SK-N-SH (cell line): Measurements from ENCODE around the gene GALNT14. TPM values are rescaled to one million over a fixed set of nuclear protein-coding genes. Genes with fewer than 3 reads are reported as not detected.

ENCODE experiments used
- CTCF ChIA-PET: fragments of 300-600, 350-600 bp; formaldehyde crosslinking; extraction: SDS; loops from one replicate; lab custom pipeline; 2021; lab: Yijun Ruan, JAX
- POLR2A ChIA-PET: fragments of 350-600 bp; sonication (Branson Sonifier 250); formaldehyde crosslinking; extraction: SDS; loops from one replicate; lab custom pipeline; 2020; ENCODE audit warnings: antibody characterized with exemption, inconsistent platforms; lab: Yijun Ruan, JAX
- DNase-seq: peaks from one replicate; pipeline ENCODE4 v3.0.0; 2012
- H2AFZ ChIP-seq: fragments of 200-600 bp; sonication (generic); 2 replicates; pipeline ENCODE4 v1.8.1; 2016; ENCODE audit warnings: antibody characterized with exemption, mild to moderate bottlenecking, low read depth
- H3F3A ChIP-seq: fragments of 200-600 bp; sonication (generic); replicated peaks from 2 replicates; pipeline ENCODE3; 2016; ENCODE audit warnings: antibody characterized with exemption, mild to moderate bottlenecking; ENCODE audit not compliant: insufficient read depth
- H3K27ac ChIP-seq, 2 experiments: fragments of 200-500 bp in 1 of 2; fragments of 200-600 bp in 1 of 2; sonication (Bioruptor generic) in 1 of 2; sonication (generic), shearing (Covaris generic) in 1 of 2; 2 replicates each; pipeline versions ENCODE4 v1.5.1 to v1.6.1; 2014 to 2016; ENCODE audit warnings: low read depth in 2 of 2, inconsistent platforms in 1 of 2, low read length in 1 of 2, mild to moderate bottlenecking in 1 of 2, mixed read lengths in 1 of 2
- H3K27me3 ChIP-seq: fragments of 200-600 bp; sonication (generic), shearing (Covaris generic); 2 replicates; pipeline ENCODE4 v1.6.1; 2016; ENCODE audit warnings: mixed run types; ENCODE audit not compliant: insufficient read depth
- H3K36me3 ChIP-seq, 2 experiments: fragments of 200-500 bp in 1 of 2; fragments of 200-600 bp in 1 of 2; sonication (Bioruptor generic) in 1 of 2; sonication (generic) in 1 of 2; replicated peaks in 1 of 2; 2 replicates each; pipeline versions ENCODE3 to v1.5.1; 2014 to 2016; ENCODE audit warnings: low read length in 1 of 2, mild to moderate bottlenecking in 1 of 2; ENCODE audit not compliant: insufficient read depth in 2 of 2, control insufficient read depth in 1 of 2
- H3K4me1 ChIP-seq, 2 experiments: fragments of 200-500 bp in 1 of 2; fragments of 200-600 bp in 1 of 2; sonication (Bioruptor generic) in 1 of 2; sonication (generic), shearing (Covaris generic) in 1 of 2; 2 replicates each; pipeline versions ENCODE4 v1.5.1 to v1.6.1; 2014 to 2016; ENCODE audit warnings: low read depth in 1 of 2, low read length in 1 of 2, mixed run types in 1 of 2; ENCODE audit not compliant: insufficient read depth in 2 of 2, control insufficient read depth in 1 of 2
- H3K4me2 ChIP-seq: fragments of 200-600 bp; sonication (generic), shearing (Covaris generic); 2 replicates; pipeline ENCODE4 v1.6.1; 2017; ENCODE audit warnings: mixed run types
- H3K4me3 ChIP-seq, 2 experiments: fragments of 200-500 bp in 1 of 2; fragments of 200-600 bp in 1 of 2; sonication (Bioruptor generic) in 1 of 2; sonication (generic), shearing (Covaris generic) in 1 of 2; 2 replicates each; pipeline versions ENCODE4 v1.5.1 to v1.8.1; 2014 to 2016; ENCODE audit warnings: low read depth in 2 of 2, inconsistent platforms in 1 of 2, low read length in 1 of 2, mild to moderate bottlenecking in 1 of 2, mixed read lengths in 1 of 2, moderate library complexity in 1 of 2
- H3K79me2 ChIP-seq: fragments of 200-600 bp; sonication (generic); 2 replicates; pipeline ENCODE4 v1.8.1; 2017; ENCODE audit warnings: mild to moderate bottlenecking; ENCODE audit not compliant: insufficient read depth
- H3K9ac ChIP-seq: fragments of 200-600 bp; sonication (generic); 2 replicates; pipeline ENCODE4 v1.6.1; 2017; ENCODE audit warnings: mixed run types
- H3K9me2 ChIP-seq: fragments of 200-600 bp; sonication (generic); 2 replicates; pipeline ENCODE4 v1.6.1; 2017; ENCODE audit warnings: mixed run types
- H3K9me3 ChIP-seq: fragments of 200-600 bp; sonication (generic); 2 replicates; pipeline ENCODE4 v1.6.1; 2017; ENCODE audit warnings: mixed run types, mild to moderate bottlenecking, moderate library complexity
- H4K20me1 ChIP-seq: fragments of 200-600 bp; sonication (generic); 2 replicates; pipeline ENCODE4 v1.6.1; 2017; ENCODE audit warnings: mild to moderate bottlenecking, mixed run types; ENCODE audit not compliant: insufficient read depth
- EZH2phosphoT487 ChIP-seq: fragments of 200-600 bp; sonication (generic); IDR thresholded peaks from 2 replicates; pipeline ENCODE4 v1.6.1; 2017; ENCODE audit warnings: low read depth, mixed run types, mild to moderate bottlenecking, antibody characterized with exemption, moderate library complexity, borderline replicate concordance
- FOSL2 ChIP-seq: IDR thresholded peaks from 2 replicates; pipeline ENCODE4 v1.4.0; 2012; ENCODE audit warnings: low read depth, mild to moderate bottlenecking, moderate library complexity, borderline replicate concordance
- FOXM1 ChIP-seq: IDR thresholded peaks from 2 replicates; pipeline ENCODE4 v1.4.0; 2012; ENCODE audit warnings: low read depth, mild to moderate bottlenecking
- GABPA ChIP-seq: IDR thresholded peaks from 2 replicates; pipeline ENCODE4 v1.4.0; 2012; ENCODE audit warnings: low read depth, mild to moderate bottlenecking
- GATA2 ChIP-seq: sonication (generic); formaldehyde crosslinking; IDR thresholded peaks from 2 replicates; pipeline ENCODE4 v1.5.0; 2020; ENCODE audit warnings: mild to moderate bottlenecking, missing genetic modification reagents
- MEF2A ChIP-seq: IDR thresholded peaks from 2 replicates; pipeline ENCODE4 v1.4.0; 2012; ENCODE audit warnings: low read depth, borderline replicate concordance
- PBX3 ChIP-seq: IDR thresholded peaks from 2 replicates; pipeline ENCODE4; 2012
- RCOR1 ChIP-seq: fragments of 150-350 bp; IDR thresholded peaks from 2 replicates; pipeline ENCODE4 v1.6.1; 2017; ENCODE audit warnings: antibody characterized with exemption, low read length
- REST ChIP-seq: IDR thresholded peaks from 2 replicates; pipeline ENCODE4 v1.6.1; 2012; ENCODE audit warnings: mild to moderate bottlenecking, low read depth, low read length, moderate library complexity
- RXRA ChIP-seq: IDR thresholded peaks from 2 replicates; pipeline ENCODE4 v1.4.0; 2012; ENCODE audit warnings: low read depth, mild to moderate bottlenecking, borderline replicate concordance
- TEAD4 ChIP-seq: IDR thresholded peaks from 2 replicates; pipeline ENCODE4 v1.4.0; 2012; ENCODE audit warnings: mild to moderate bottlenecking, borderline replicate concordance; ENCODE audit not compliant: insufficient read depth
- YY1 ChIP-seq: IDR thresholded peaks from 2 replicates; pipeline ENCODE4 v1.4.0; 2012; ENCODE audit warnings: low read depth, mild to moderate bottlenecking
- WGBS: methylation state at CpG from one replicate; pipeline ENCODE4 v1.1.6; 2017; ENCODE audit warnings: low lambda C conversion rate; 5-methylcytosine and 5-hydroxymethylcytosine counted together
- polyA plus RNA-seq, 3 experiments: library from polyadenylated mRNA; depleted of rRNA; stranded (reverse); fragments of >200 nt; gene quantifications; 2 replicates each; pipeline ENCODE4 v1.2.3, GENCODE V29; 2012
- TF ChIP-seq, protein P1 (sequence below): fragments of 150-350 bp; IDR thresholded peaks from 2 replicates; pipeline ENCODE4 v1.6.1; 2016; ENCODE audit warnings: mild to moderate bottlenecking, low read depth, low read length
- TF ChIP-seq, protein P2 (sequence below): fragments of 150-350 bp; IDR thresholded peaks from 2 replicates; pipeline ENCODE4 v1.6.1; 2017; ENCODE audit warnings: antibody characterized with exemption, low read length, low read depth, borderline replicate concordance

GALNT14 gene
- polyA plus RNA-seq, 1 of the 3 experiments (the other 2 are of a cell fraction), result 1.6 TPM

GRCh38 chr2:30974092-30974491, 164.1 kb downstream of the GALNT14 start (continued):
- TF ChIP-seq, protein P1, sequence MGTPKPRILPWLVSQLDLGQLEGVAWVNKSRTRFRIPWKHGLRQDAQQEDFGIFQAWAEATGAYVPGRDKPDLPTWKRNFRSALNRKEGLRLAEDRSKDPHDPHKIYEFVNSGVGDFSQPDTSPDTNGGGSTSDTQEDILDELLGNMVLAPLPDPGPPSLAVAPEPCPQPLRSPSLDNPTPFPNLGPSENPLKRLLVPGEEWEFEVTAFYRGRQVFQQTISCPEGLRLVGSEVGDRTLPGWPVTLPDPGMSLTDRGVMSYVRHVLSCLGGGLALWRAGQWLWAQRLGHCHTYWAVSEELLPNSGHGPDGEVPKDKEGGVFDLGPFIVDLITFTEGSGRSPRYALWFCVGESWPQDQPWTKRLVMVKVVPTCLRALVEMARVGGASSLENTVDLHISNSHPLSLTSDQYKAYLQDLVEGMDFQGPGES, result no peak
- no peak for TF ChIP-seq YY1
- TF ChIP-seq, protein P2, sequence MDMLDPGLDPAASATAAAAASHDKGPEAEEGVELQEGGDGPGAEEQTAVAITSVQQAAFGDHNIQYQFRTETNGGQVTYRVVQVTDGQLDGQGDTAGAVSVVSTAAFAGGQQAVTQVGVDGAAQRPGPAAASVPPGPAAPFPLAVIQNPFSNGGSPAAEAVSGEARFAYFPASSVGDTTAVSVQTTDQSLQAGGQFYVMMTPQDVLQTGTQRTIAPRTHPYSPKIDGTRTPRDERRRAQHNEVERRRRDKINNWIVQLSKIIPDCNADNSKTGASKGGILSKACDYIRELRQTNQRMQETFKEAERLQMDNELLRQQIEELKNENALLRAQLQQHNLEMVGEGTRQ, result no peak

- TF ChIP-seq RCOR1 (no peak), GABPA (no peak), EZH2phosphoT487 (no peak)
- DNase-seq, result no peak
- Histone ChIP-seq H3K27me3 (no peaks in the 10 kb centered on the region), H2AFZ (no peak overlapping the region), H3K4me2 (no peak overlapping the region), H3K27ac (no peak overlapping the region), H3K9me2 (no peaks in the 10 kb centered on the region), H3K9ac (no peak overlapping the region), H3K4me3 (no peak overlapping the region), H3K79me2 (no peaks in the 10 kb centered on the region), H4K20me1 (no peaks in the 10 kb centered on the region), H3K4me1 (peaks cover 0 to 21% of the 10 kb centered on the region in 2 experiments; a peak in 1 of 4 replicates), H3K36me3 (no peaks in the 10 kb centered on the region), H3K9me3 (no peaks in the 10 kb centered on the region), H3F3A (no peaks in the 10 kb centered on the region)
- ChIA-PET POLR2A (no interaction called here), CTCF (interaction anchor here (1.2 to 1.6 kb wide), 4 partner anchors 14 to 109 kb away, joined by 3 to 7 read pairs (median 5); no protein-coding TSS in a partner anchor)
- 66% methylated on average over 19 of the region's 19 CpGs for WGBS
These were observed 166.8 kb downstream of the GALNT14 start for GRCh38 chr2:30971231-30972025.

GRCh38 chr2:30968660-30969397, 169.4 kb downstream of the GALNT14 start:
- no peak overlapping the region for H3K4me2 ChIP-seq
- H3K9me3 ChIP-seq, result no peaks in the 10 kb centered on the region
- ChIA-PET POLR2A (no interaction called here), CTCF (interaction anchor here (0.6 to 1.9 kb wide), 8 partner anchors 8 to 257 kb away, joined by 3 to 6 read pairs (median 4); no protein-coding TSS in a partner anchor)
- no peak overlapping the region for H3K27ac ChIP-seq
- no peaks in the 10 kb centered on the region for H4K20me1 ChIP-seq
- no peaks in the 10 kb centered on the region for H3K36me3 ChIP-seq
- H3F3A ChIP-seq, result no peaks in the 10 kb centered on the region
- H2AFZ ChIP-seq, result no peak overlapping the region
- H3K79me2 ChIP-seq, result no peaks in the 10 kb centered on the region
- H3K9me2 ChIP-seq, result no peaks in the 10 kb centered on the region
- whole genome bisulfite sequencing, result 32% methylated on average over 4 of the region's 4 CpGs
- H3K9ac ChIP-seq, result no peak overlapping the region
- no peaks in the 10 kb centered on the region for H3K27me3 ChIP-seq
- no peak overlapping the region for H3K4me3 ChIP-seq
- H3K4me1 ChIP-seq, result peaks cover 0 to 20% of the 10 kb centered on the region in 2 experiments; a peak in 1 of 4 replicates
- DNase-seq, result no peak
- TF ChIP-seq FOSL2 (no peak), FOXM1 (no peak), RXRA (no peak), PBX3 (no peak), GATA2 (no peak), REST (no peak), MEF2A (no peak), TEAD4 (no peak), YY1 (no peak)
- TF ChIP-seq, protein P1, result no peak
